Natural killer cell (primary cell): ENCODE measurements around the gene SLC25A31. TPM values are rescaled to one million over a fixed set of nuclear protein-coding genes. Genes with fewer than 3 reads are reported as not detected.

Experiments
- ATAC-seq, 3 donors: fragments of 150-1000 bp in 2 of 3; fragments of 200-7000 bp in 1 of 3; cut with Tn5 transposase; 1 replicate in 1 of 3; 2 replicates in 2 of 3; pipeline ENCODE4 v1.10.0; 2021; ENCODE audit warnings: mild to moderate bottlenecking in 2 of 3, moderate library complexity in 2 of 3
- DNase-seq, 2 donors: peaks; one replicate each; pipeline versions ENCODE4 v3.0.0 to v3.0.0-alpha.2; 2013 to 2021; ENCODE audit warnings: mixed read lengths in 1 of 2
- H3K27ac ChIP-seq: one replicate; pipeline ENCODE4 v1.5.1; 2013; ENCODE audit warnings: mild to moderate bottlenecking, low read length
- H3K27me3 ChIP-seq: one replicate; pipeline ENCODE4 v1.6.1; 2013; ENCODE audit warnings: low read length; ENCODE audit not compliant: control insufficient read depth, insufficient read depth
- H3K36me3 ChIP-seq: one replicate; pipeline ENCODE4 v1.6.1; 2013; ENCODE audit warnings: low read length; ENCODE audit not compliant: control insufficient read depth, insufficient read depth
- H3K4me1 ChIP-seq: one replicate; pipeline ENCODE4 v1.6.1; 2013; ENCODE audit warnings: low read length; ENCODE audit not compliant: control insufficient read depth, insufficient read depth
- H3K4me3 ChIP-seq: one replicate; pipeline ENCODE4 v1.5.1; 2013; ENCODE audit warnings: low read length
- H3K9me3 ChIP-seq: one replicate; pipeline ENCODE4 v1.6.1; 2013; ENCODE audit warnings: low read length; ENCODE audit not compliant: control insufficient read depth, insufficient read depth
- H3K27ac Mint-ChIP-seq, 2 donors: one replicate each; pipeline ENCODE4 v1.8.0; 2022; ENCODE audit warnings: mild to moderate bottlenecking in 2 of 2, mixed read lengths in 2 of 2, moderate library complexity in 1 of 2
- H3K27me3 Mint-ChIP-seq, 2 donors: one replicate each; pipeline ENCODE4 v1.8.0; 2022; ENCODE audit warnings: low read depth in 2 of 2, mixed read lengths in 2 of 2
- H3K36me3 Mint-ChIP-seq: one replicate; pipeline ENCODE4 v1.8.0; 2022; ENCODE audit warnings: mixed read lengths
- H3K4me1 Mint-ChIP-seq, 2 donors: one replicate each; pipeline ENCODE4 v1.8.0; 2022; ENCODE audit warnings: mixed read lengths in 2 of 2
- H3K4me3 Mint-ChIP-seq: one replicate; pipeline ENCODE4 v1.8.0; 2022; ENCODE audit warnings: mild to moderate bottlenecking, moderate library complexity, mixed read lengths
- H3K9me3 Mint-ChIP-seq, 2 donors: one replicate each; pipeline ENCODE4 v1.8.0; 2022; ENCODE audit warnings: mixed read lengths in 2 of 2
- CTCF ChIP-seq: fragments of 200-600 bp; IDR thresholded peaks from one replicate; pipeline ENCODE4 v1.8.0; 2022; ENCODE audit warnings: antibody characterized with exemption
- WGBS: methylation state at CpG from one replicate; pipeline ENCODE4 v1.1.7; 2013; ENCODE audit warnings: missing lambda C conversion rate; ENCODE audit not compliant: insufficient coverage; 5-methylcytosine and 5-hydroxymethylcytosine counted together
- intact Hi-C: fragments of 100-400 bp; cut with micrococcal nuclease; formaldehyde crosslinking; loops from one replicate; pipeline ENCODE4 v1.14.2; 2022
- total RNA-seq, 4 donors: library from RNA; stranded (reverse); fragments of 120-200 nt in 1 of 4; gene quantifications; one replicate each; pipeline versions ENCODE4 v1.2.3 to v1.2.4, GENCODE V29; 2013 to 2022

The SLC25A31 gene
- total RNA-seq, 3 donors from 2014 or later (not counting 1 experiment from before 2014, with no cell fraction given) = not detected

DNA sequence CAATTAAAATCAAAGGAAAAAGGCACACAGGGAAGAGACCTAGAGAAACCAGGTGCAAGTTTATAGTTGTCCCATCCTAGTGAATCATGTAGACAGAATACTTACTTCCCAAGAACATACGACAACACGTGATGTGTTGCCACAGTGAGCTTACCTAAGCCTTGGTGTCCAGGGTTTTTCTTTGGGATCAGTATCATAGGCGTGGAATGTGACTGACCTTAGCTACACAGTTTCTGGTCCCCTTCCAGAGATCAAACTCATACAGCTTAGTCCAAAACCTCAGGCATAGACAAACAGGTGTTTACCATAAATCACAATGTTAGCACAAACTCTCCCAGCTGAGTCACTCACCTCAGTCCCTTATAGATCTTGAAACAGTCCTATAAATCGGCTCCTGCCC is 17.7 kb downstream of the SLC25A31 start:
- Mint-ChIP-seq H3K4me1 (no peaks in the 10 kb centered on the region), H3K27me3 (no peaks in the 10 kb centered on the region), H3K36me3 (peaks cover 8% of the 10 kb centered on the region), H3K4me3 (no peak overlapping the region), H3K27ac (no peak overlapping the region), H3K9me3 (peaks cover 8% of the 10 kb centered on the region in 2 donors)
- no peak for TF ChIP-seq CTCF
- 82% methylated on average over 4 of the region's 4 CpGs for WGBS
- Histone ChIP-seq H3K27ac (no peak overlapping the region), H3K4me1 (no peaks in the 10 kb centered on the region), H3K4me3 (no peak overlapping the region), H3K9me3 (peaks cover 5% of the 10 kb centered on the region), H3K27me3 (no peaks in the 10 kb centered on the region), H3K36me3 (no peaks in the 10 kb centered on the region)
- no peak for ATAC-seq
- no peak for DNase-seq
- intact Hi-C loops = no loop called here

DNA sequence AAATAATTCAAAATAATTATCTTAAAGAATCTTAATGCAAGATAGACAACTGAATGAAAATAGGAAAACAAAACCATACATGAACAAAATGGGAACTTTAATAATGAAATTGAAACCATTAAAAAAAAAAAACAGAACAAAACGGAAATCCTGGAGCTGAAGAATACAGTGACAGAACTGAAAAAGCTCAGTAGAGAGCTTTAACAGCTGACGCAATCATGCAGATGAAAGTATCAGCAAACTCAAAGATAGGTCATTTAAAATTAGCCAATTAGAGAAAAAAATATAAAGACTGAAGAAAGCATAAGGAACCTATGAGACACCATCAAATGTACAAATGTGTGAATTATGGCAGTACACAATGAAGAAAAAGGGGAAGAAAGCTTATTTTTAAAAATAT is 18.8 kb downstream of the SLC25A31 start:
- H3K4me1 ChIP-seq = no peaks in the 10 kb centered on the region
- ATAC-seq (no peak), DNase-seq (no peak)
- Mint-ChIP-seq H3K4me3 (no peak overlapping the region), H3K4me1 (no peaks in the 10 kb centered on the region), H3K9me3 (peaks cover 8% of the 10 kb centered on the region in 2 donors), H3K36me3 (peaks cover 8% of the 10 kb centered on the region), H3K27ac (no peak overlapping the region), H3K27me3 (no peaks in the 10 kb centered on the region)
- no peak overlapping the region for H3K27ac ChIP-seq
- 90% methylated on average over 2 of the region's 2 CpGs for WGBS
- TF ChIP-seq CTCF = no peak
- no peaks in the 10 kb centered on the region for H3K36me3 ChIP-seq
- no peak overlapping the region for H3K4me3 ChIP-seq
- H3K9me3 ChIP-seq = peaks cover 5% of the 10 kb centered on the region
- intact Hi-C loops = no loop called here
- no peaks in the 10 kb centered on the region for H3K27me3 ChIP-seq

DNA sequence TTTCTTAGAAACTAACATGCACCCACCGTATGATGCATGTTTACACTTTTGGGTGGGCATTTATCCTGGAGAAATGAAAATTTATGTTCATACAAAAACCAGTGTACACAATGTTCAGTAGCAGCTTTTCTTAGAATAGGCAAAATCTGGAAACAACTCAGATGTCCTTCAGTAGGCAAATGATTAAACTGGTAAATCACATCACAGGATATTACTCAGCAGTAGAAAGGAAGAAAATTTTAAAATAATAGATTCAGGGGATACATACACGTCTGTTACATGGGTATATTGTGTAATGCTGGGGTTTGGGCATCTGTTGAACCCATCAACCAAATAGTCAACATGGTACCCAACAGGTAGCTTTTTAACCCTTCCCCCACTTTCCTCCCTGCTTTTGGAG is 26.7 kb downstream of the SLC25A31 start:
- Mint-ChIP-seq H3K27me3 (no peaks in the 10 kb centered on the region), H3K4me3 (no peak overlapping the region), H3K4me1 (no peaks in the 10 kb centered on the region), H3K9me3 (peaks cover 0 to 5% of the 10 kb centered on the region in 2 donors), H3K27ac (no peak overlapping the region), H3K36me3 (peaks cover 9% of the 10 kb centered on the region)
- no peaks in the 10 kb centered on the region for H3K36me3 ChIP-seq
- 90% methylated on average over 1 of the region's 2 CpGs for WGBS
- H3K27ac ChIP-seq = no peak overlapping the region
- H3K27me3 ChIP-seq = no peaks in the 10 kb centered on the region
- intact Hi-C loops = no loop called here
- no peak for DNase-seq
- ATAC-seq = no peak
- TF ChIP-seq CTCF = no peak
- H3K9me3 ChIP-seq = no peaks in the 10 kb centered on the region
- no peaks in the 10 kb centered on the region for H3K4me1 ChIP-seq
- H3K4me3 ChIP-seq = no peak overlapping the region

DNA sequence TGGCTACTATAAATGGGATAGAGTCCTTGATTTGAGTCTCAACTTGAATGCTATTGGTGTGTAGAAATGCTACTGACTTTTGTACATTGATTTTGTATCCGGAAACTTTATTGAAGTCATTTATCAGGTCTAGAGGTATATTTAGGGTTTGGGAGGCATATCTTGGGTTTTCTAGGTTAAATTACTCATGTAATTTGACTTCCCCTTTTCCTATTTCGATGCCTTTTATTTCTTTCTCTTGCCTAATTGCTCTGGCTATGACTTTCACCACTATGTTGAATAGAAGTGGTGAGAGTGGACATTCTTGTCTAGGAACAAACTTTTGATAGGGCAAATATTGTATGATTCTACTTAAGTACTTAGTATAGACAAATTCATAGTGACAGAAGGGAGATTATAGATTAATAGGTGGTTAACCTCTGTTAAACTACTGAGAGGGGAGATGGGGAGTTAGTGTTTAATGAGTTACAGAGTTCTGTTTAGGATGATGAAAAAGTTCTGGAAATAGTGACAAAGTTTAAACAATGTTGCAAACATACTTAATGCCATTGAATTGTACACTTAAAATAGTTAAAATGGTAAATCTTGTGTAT is 29.1 kb downstream of the SLC25A31 start:
- H3K4me3 ChIP-seq = no peak overlapping the region
- Mint-ChIP-seq H3K36me3 (peaks cover 9% of the 10 kb centered on the region), H3K27me3 (no peaks in the 10 kb centered on the region), H3K27ac (no peak overlapping the region), H3K4me3 (no peak overlapping the region), H3K9me3 (peaks cover 2% of the 10 kb centered on the region in 2 donors), H3K4me1 (no peaks in the 10 kb centered on the region)
- H3K36me3 ChIP-seq = no peaks in the 10 kb centered on the region
- TF ChIP-seq CTCF = no peak
- intact Hi-C loops = no loop called here
- H3K9me3 ChIP-seq = no peaks in the 10 kb centered on the region
- H3K27ac ChIP-seq = no peak overlapping the region
- H3K4me1 ChIP-seq = no peaks in the 10 kb centered on the region
- no peaks in the 10 kb centered on the region for H3K27me3 ChIP-seq
- ATAC-seq = no peak
- DNase-seq = no peak
- 92% methylated on average over 1 of the region's 2 CpGs for WGBS
